CD14-positive monocyte (primary cell): ENCODE data around the gene ADK. TPM values are rescaled to one million over a fixed set of nuclear protein-coding genes. Genes with fewer than 3 reads are reported as not detected.

Experiments
- DNase-seq, 3 donors: peaks; one replicate each; pipeline ENCODE4 v3.0.0-alpha.2; 2011 to 2022
- H2AFZ ChIP-seq: 2 replicates; pipeline ENCODE4 v1.6.0; 2012; ENCODE audit warnings: mild to moderate bottlenecking, low read depth, low read length, inconsistent platforms; ENCODE audit not compliant: insufficient read depth, poor library complexity, severe bottlenecking
- H3K27ac ChIP-seq, 2 donors: 1 replicate in 1 of 2; 2 replicates in 1 of 2; pipeline ENCODE4 v1.5.1; 2012 to 2013; ENCODE audit warnings: low read length in 2 of 2, control low read depth in 1 of 2, inconsistent platforms in 1 of 2, low read depth in 1 of 2, mild to moderate bottlenecking in 1 of 2
- H3K27me3 ChIP-seq, 2 donors: one replicate each; pipeline versions ENCODE4 v1.6.0 to v1.6.1; 2011 to 2013; ENCODE audit warnings: low read length in 2 of 2; ENCODE audit not compliant: control insufficient read depth in 2 of 2, insufficient read depth in 2 of 2
- H3K36me3 ChIP-seq, 2 donors: replicated peaks in 1 of 2; 1 replicate in 1 of 2; 2 replicates in 1 of 2; pipeline versions ENCODE4 v1.5.1 to v1.6.1; 2012 to 2013; ENCODE audit warnings: low read length in 2 of 2, control low read depth in 1 of 2, inconsistent platforms in 1 of 2, mild to moderate bottlenecking in 1 of 2; ENCODE audit not compliant: insufficient read depth in 2 of 2, control insufficient read depth in 1 of 2
- H3K4me1 ChIP-seq, 2 donors: 1 replicate in 1 of 2; 2 replicates in 1 of 2; pipeline versions ENCODE4 v1.5.1 to v1.6.1; 2012 to 2013; ENCODE audit warnings: low read length in 2 of 2, control low read depth in 1 of 2, inconsistent platforms in 1 of 2, mild to moderate bottlenecking in 1 of 2, moderate library complexity in 1 of 2; ENCODE audit not compliant: insufficient read depth in 2 of 2, control insufficient read depth in 1 of 2
- H3K4me2 ChIP-seq: replicated peaks from 2 replicates; pipeline ENCODE3; 2012; ENCODE audit warnings: low read length, moderate library complexity, mild to moderate bottlenecking; ENCODE audit not compliant: poor library complexity, severe bottlenecking; ENCODE audit errors: extremely low read depth
- H3K4me3 ChIP-seq, 3 experiments: fragments of 200-600 bp in 1 of 3; sonication (generic) in 1 of 3; replicated peaks in 1 of 3; 1 replicate in 2 of 3; 2 replicates in 1 of 3; pipeline ENCODE4 v1.5.1; 2011 to 2013; ENCODE audit warnings: low read length in 3 of 3, mild to moderate bottlenecking in 3 of 3, control low read depth in 2 of 3, low read depth in 2 of 3, inconsistent platforms in 1 of 3, moderate library complexity in 1 of 3
- H3K79me2 ChIP-seq: 2 replicates; pipeline ENCODE4 v1.6.0; 2012; ENCODE audit warnings: mild to moderate bottlenecking, control low read depth, inconsistent platforms, low read length, moderate library complexity; ENCODE audit not compliant: insufficient read depth
- H3K9ac ChIP-seq: 2 replicates; pipeline ENCODE4 v1.6.0; 2017; ENCODE audit warnings: low read length, mild to moderate bottlenecking; ENCODE audit not compliant: insufficient read depth, poor library complexity, severe bottlenecking
- H3K9me3 ChIP-seq, 2 donors: replicated peaks in 1 of 2; 1 replicate in 1 of 2; 2 replicates in 1 of 2; pipeline versions ENCODE4 v1.5.1 to v1.6.1; 2012 to 2013; ENCODE audit warnings: low read length in 2 of 2, control low read depth in 1 of 2; ENCODE audit not compliant: control insufficient read depth in 1 of 2, insufficient read depth in 1 of 2
- H4K20me1 ChIP-seq: 2 replicates; pipeline ENCODE4 v1.6.0; 2012; ENCODE audit warnings: mild to moderate bottlenecking, low read length, control low read depth, moderate library complexity; ENCODE audit not compliant: insufficient read depth
- H3K27ac Mint-ChIP-seq, 7 donors: one replicate each; pipeline ENCODE4 v1.8.0; 2020; ENCODE audit warnings: mild to moderate bottlenecking in 7 of 7, mixed read lengths in 7 of 7, moderate library complexity in 6 of 7, inconsistent platforms in 2 of 7
- H3K27me3 Mint-ChIP-seq, 3 donors: one replicate each; pipeline ENCODE4 v1.8.0; 2021 to 2022; ENCODE audit warnings: low read depth in 3 of 3, mild to moderate bottlenecking in 3 of 3, mixed read lengths in 3 of 3, moderate library complexity in 3 of 3, inconsistent platforms in 1 of 3
- H3K36me3 Mint-ChIP-seq, 2 donors: one replicate each; pipeline ENCODE4 v1.8.0; 2020; ENCODE audit warnings: mixed read lengths in 2 of 2, inconsistent platforms in 1 of 2, mild to moderate bottlenecking in 1 of 2
- H3K4me1 Mint-ChIP-seq: one replicate; pipeline ENCODE4 v1.8.0; 2020; ENCODE audit warnings: mild to moderate bottlenecking, mixed read lengths
- H3K4me3 Mint-ChIP-seq, 2 donors: one replicate each; pipeline ENCODE4 v1.8.0; 2020; ENCODE audit warnings: mild to moderate bottlenecking in 2 of 2, mixed read lengths in 2 of 2, moderate library complexity in 1 of 2
- H3K9me3 Mint-ChIP-seq, 7 donors: one replicate each; pipeline ENCODE4 v1.8.0; 2020 to 2022; ENCODE audit warnings: mixed read lengths in 7 of 7, mild to moderate bottlenecking in 6 of 7, moderate library complexity in 6 of 7, inconsistent platforms in 2 of 7
- WGBS: methylation state at CpG from one replicate; pipeline ENCODE4 v1.1.5; 2013; ENCODE audit warnings: missing lambda C conversion rate; ENCODE audit not compliant: insufficient coverage; 5-methylcytosine and 5-hydroxymethylcytosine counted together
- intact Hi-C, 2 donors: fragments of 100-400 bp; cut with micrococcal nuclease; formaldehyde crosslinking; loops; one replicate each; pipeline versions ENCODE4 v1.15.0 to v1.15.1; 2023
- polyA plus RNA-seq, 3 donors: library from polyadenylated mRNA; depleted of rRNA in 1 of 3; unstranded in 2 of 3; stranded (reverse) in 1 of 3; fragments of 300-500 nt in 2 of 3; fragments of >200 nt in 1 of 3; fragmentation: Illumina TruSeq in 2 of 3; gene quantifications; 1 replicate in 2 of 3; 2 replicates in 1 of 3; pipeline ENCODE4 v1.2.3, GENCODE V29; 2012 to 2021
- TF ChIP-seq, protein P1 (sequence below): fragments of 200-600 bp; IDR thresholded peaks from one replicate; pipeline ENCODE4 v1.8.0; 2022; ENCODE audit warnings: antibody characterized with exemption, mild to moderate bottlenecking

ADK gene
- polyA plus RNA-seq, 3 donors: 6.4 to 38.2 (median 35.7) TPM

DNA sequence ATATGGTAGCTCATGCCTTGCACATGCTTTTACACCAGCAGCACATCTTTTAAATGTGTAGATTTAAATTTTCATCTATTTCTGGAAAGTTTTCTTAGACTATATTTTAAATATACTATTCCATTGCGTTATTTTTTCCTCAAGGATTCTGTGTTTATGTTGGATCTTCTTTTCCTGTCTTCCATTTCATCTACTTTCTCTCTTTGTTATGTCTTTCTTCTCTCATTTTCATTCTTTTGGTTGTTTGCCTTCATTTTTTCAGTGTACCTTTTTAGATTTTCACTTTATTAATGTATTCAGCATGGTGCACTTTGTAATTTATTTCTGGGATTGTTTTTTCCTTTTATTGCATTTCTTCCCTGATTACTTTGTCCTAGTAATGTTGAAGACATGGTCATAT, 329.8 kb downstream of the ADK start:
- H3K27ac ChIP-seq: no peak overlapping the region
- H3K36me3 Mint-ChIP-seq: peaks cover 22 to 34% of the 10 kb centered on the region in 2 donors
- peaks cover 13 to 17% of the 10 kb centered on the region in 2 donors for H3K9me3 ChIP-seq
- H3K4me1 Mint-ChIP-seq: peaks cover 6% of the 10 kb centered on the region
- TF ChIP-seq, protein P1, sequence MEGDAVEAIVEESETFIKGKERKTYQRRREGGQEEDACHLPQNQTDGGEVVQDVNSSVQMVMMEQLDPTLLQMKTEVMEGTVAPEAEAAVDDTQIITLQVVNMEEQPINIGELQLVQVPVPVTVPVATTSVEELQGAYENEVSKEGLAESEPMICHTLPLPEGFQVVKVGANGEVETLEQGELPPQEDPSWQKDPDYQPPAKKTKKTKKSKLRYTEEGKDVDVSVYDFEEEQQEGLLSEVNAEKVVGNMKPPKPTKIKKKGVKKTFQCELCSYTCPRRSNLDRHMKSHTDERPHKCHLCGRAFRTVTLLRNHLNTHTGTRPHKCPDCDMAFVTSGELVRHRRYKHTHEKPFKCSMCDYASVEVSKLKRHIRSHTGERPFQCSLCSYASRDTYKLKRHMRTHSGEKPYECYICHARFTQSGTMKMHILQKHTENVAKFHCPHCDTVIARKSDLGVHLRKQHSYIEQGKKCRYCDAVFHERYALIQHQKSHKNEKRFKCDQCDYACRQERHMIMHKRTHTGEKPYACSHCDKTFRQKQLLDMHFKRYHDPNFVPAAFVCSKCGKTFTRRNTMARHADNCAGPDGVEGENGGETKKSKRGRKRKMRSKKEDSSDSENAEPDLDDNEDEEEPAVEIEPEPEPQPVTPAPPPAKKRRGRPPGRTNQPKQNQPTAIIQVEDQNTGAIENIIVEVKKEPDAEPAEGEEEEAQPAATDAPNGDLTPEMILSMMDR: no peak
- H2AFZ ChIP-seq: no peak overlapping the region
- H3K4me1 ChIP-seq: no peaks in the 10 kb centered on the region
- DNase-seq: no peak
- H4K20me1 ChIP-seq: no peaks in the 10 kb centered on the region
- H3K27me3 Mint-ChIP-seq: peaks cover 0 to 3% (median 0%) of the 10 kb centered on the region in 3 donors
- no peak overlapping the region for H3K4me3 ChIP-seq
- intact Hi-C loops: no loop called here
- H3K9me3 Mint-ChIP-seq: peaks cover 13 to 27% (median 22%) of the 10 kb centered on the region in 7 donors
- no peak overlapping the region for H3K9ac ChIP-seq
- H3K27me3 ChIP-seq: no peaks in the 10 kb centered on the region
- H3K79me2 ChIP-seq: no peaks in the 10 kb centered on the region
- H3K27ac Mint-ChIP-seq: no peak overlapping the region
- H3K36me3 ChIP-seq: peaks cover 0 to 19% of the 10 kb centered on the region in 2 donors
- H3K4me3 Mint-ChIP-seq: no peak overlapping the region
- H3K4me2 ChIP-seq: no peak overlapping the region
- no CpG with 5 or more reads among the region's 1 CpG for WGBS

DNA sequence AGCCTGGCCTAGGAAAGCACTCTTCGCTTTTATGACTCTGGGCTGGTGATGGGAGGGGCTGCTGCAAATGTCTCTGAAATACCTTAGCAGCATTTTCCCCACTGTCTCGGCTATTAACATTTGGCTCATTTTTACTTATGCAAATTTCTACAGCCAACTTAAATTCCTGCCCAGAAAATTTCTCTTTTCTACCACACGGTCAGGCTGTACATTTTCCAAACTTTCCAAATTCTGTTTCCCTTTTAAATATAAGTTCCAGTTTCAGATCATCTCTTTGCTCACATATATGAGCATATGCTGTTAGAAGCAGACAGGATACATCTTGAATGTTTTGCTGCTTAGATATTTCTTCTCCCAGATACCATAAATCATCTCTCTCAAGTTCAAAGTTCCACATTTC, 332.3 kb downstream of the ADK start:
- no peaks in the 10 kb centered on the region for H3K79me2 ChIP-seq
- H3K4me2 ChIP-seq: no peak overlapping the region
- H2AFZ ChIP-seq: no peak overlapping the region
- DNase-seq: no peak
- peaks cover 0 to 19% of the 10 kb centered on the region in 2 donors for H3K36me3 ChIP-seq
- H3K27me3 ChIP-seq: no peaks in the 10 kb centered on the region
- Mint-ChIP-seq H3K9me3 (peaks cover 13 to 27% (median 22%) of the 10 kb centered on the region in 7 donors), H3K27me3 (peaks cover 0 to 3% (median 0%) of the 10 kb centered on the region in 3 donors), H3K36me3 (peaks cover 20 to 34% of the 10 kb centered on the region in 2 donors), H3K27ac (no peak overlapping the region), H3K4me3 (no peak overlapping the region), H3K4me1 (peaks cover 18% of the 10 kb centered on the region)
- intact Hi-C loops: no loop called here
- WGBS: 100% methylated on average over 1 of the region's 3 CpGs
- H3K9ac ChIP-seq: no peak overlapping the region
- no peaks in the 10 kb centered on the region for H4K20me1 ChIP-seq
- no peak overlapping the region for H3K27ac ChIP-seq
- TF ChIP-seq, protein P1: no peak
- no peak overlapping the region for H3K4me3 ChIP-seq
- peaks cover 13 to 17% of the 10 kb centered on the region in 2 donors for H3K9me3 ChIP-seq
- H3K4me1 ChIP-seq: peaks cover 6% of the 10 kb centered on the region in 2 donors
